Neutrophil (primary cell): ENCODE measurements around the gene IGF2R.

ENCODE experiments used
- H3K27ac ChIP-seq: fragments of 200-600 bp; sonication (generic); 2 replicates; pipeline ENCODE4 v1.5.1; 2016; ENCODE audit warnings: mild to moderate bottlenecking, moderate library complexity
- H3K27me3 ChIP-seq: fragments of 200-600 bp; sonication (generic); 2 replicates; pipeline ENCODE4 v1.6.0; 2016; ENCODE audit warnings: mild to moderate bottlenecking
- H3K36me3 ChIP-seq: fragments of 200-600 bp; sonication (generic); 2 replicates; pipeline ENCODE4 v1.5.1; 2017
- H3K4me1 ChIP-seq, 2 experiments: fragments of 200-600 bp in 1 of 2; sonication (generic) in 1 of 2; 1 replicate in 1 of 2; 2 replicates in 1 of 2; pipeline versions ENCODE4 v1.5.1 to v1.6.1; 2013 to 2016; ENCODE audit warnings: low read depth in 1 of 2, low read length in 1 of 2, mild to moderate bottlenecking in 1 of 2, moderate library complexity in 1 of 2; ENCODE audit not compliant: control insufficient read depth in 1 of 2, insufficient read depth in 1 of 2
- H3K4me3 ChIP-seq, 2 experiments: fragments of 200-600 bp in 1 of 2; sonication (generic) in 1 of 2; 1 replicate in 1 of 2; 2 replicates in 1 of 2; pipeline ENCODE4 v1.5.1; 2013 to 2016; ENCODE audit warnings: low read depth in 1 of 2, low read length in 1 of 2, mild to moderate bottlenecking in 1 of 2, moderate library complexity in 1 of 2
- H3K9me3 ChIP-seq: fragments of 200-600 bp; sonication (generic); 2 replicates; pipeline ENCODE4 v1.5.1; 2016
- CTCF ChIP-seq: fragments of 200-600 bp; sonication (generic); IDR thresholded peaks from 2 replicates; pipeline ENCODE4 v1.5.1; 2016; ENCODE audit warnings: antibody characterized with exemption

The IGF2R gene

GRCh38 chr6:160156842-160157241, 188.0 kb downstream of the IGF2R start:
- peaks cover 15% of the 10 kb centered on the region for H3K27me3 ChIP-seq
- TF ChIP-seq CTCF: no peak
- no peak overlapping the region for H3K4me3 ChIP-seq
- H3K9me3 ChIP-seq: no peaks in the 10 kb centered on the region
- no peaks in the 10 kb centered on the region for H3K4me1 ChIP-seq
- no peak overlapping the region for H3K27ac ChIP-seq
- no peaks in the 10 kb centered on the region for H3K36me3 ChIP-seq

- Histone ChIP-seq H3K27ac (no peak overlapping the region), H3K4me3 (no peak overlapping the region), H3K9me3 (no peaks in the 10 kb centered on the region), H3K36me3 (no peaks in the 10 kb centered on the region), H3K4me1 (no peaks in the 10 kb centered on the region), H3K27me3 (peaks cover 12% of the 10 kb centered on the region)
- no peak for TF ChIP-seq CTCF
These were observed 191.6 kb downstream of the IGF2R start for GRCh38 chr6:160160450-160160849.
